WERI-Rb-1 (cell line): ENCODE measurements around the gene TSPAN17.

ENCODE experiments used
- DNase-seq: peaks from one replicate; pipeline ENCODE4 v3.0.0-alpha.2; 2020
- H3K27ac ChIP-seq: fragments of 250-450 bp; sonication (Bioruptor Pico); 2 replicates; pipeline ENCODE4 v1.5.1; 2020; ENCODE audit warnings: mild to moderate bottlenecking, moderate library complexity
- H3K27me3 ChIP-seq: fragments of 250-450 bp; sonication (Bioruptor Pico); 2 replicates; pipeline ENCODE4 v1.5.1; 2021; ENCODE audit warnings: mild to moderate bottlenecking, low read depth, moderate library complexity; ENCODE audit not compliant: insufficient read depth, severe bottlenecking
- H3K36me3 ChIP-seq: fragments of 250-450 bp; sonication (Bioruptor Pico); 2 replicates; pipeline ENCODE4 v1.5.1; 2020; ENCODE audit warnings: mild to moderate bottlenecking, moderate library complexity
- H3K4me3 ChIP-seq: 2 replicates; pipeline ENCODE4 v1.5.1; 2011; ENCODE audit warnings: low read depth, mild to moderate bottlenecking, control low read depth, low read length
- H3K9me3 ChIP-seq: fragments of 250-450 bp; sonication (Bioruptor Pico); 2 replicates; pipeline ENCODE4 v1.5.1; 2021; ENCODE audit warnings: mild to moderate bottlenecking, moderate library complexity; ENCODE audit not compliant: severe bottlenecking
- TF ChIP-seq, protein P1 (sequence below): IDR thresholded peaks from 2 replicates; pipeline ENCODE4 v1.5.1; 2011; ENCODE audit warnings: low read depth, mild to moderate bottlenecking, control low read depth, inconsistent platforms, low read length

The TSPAN17 gene

DNA sequence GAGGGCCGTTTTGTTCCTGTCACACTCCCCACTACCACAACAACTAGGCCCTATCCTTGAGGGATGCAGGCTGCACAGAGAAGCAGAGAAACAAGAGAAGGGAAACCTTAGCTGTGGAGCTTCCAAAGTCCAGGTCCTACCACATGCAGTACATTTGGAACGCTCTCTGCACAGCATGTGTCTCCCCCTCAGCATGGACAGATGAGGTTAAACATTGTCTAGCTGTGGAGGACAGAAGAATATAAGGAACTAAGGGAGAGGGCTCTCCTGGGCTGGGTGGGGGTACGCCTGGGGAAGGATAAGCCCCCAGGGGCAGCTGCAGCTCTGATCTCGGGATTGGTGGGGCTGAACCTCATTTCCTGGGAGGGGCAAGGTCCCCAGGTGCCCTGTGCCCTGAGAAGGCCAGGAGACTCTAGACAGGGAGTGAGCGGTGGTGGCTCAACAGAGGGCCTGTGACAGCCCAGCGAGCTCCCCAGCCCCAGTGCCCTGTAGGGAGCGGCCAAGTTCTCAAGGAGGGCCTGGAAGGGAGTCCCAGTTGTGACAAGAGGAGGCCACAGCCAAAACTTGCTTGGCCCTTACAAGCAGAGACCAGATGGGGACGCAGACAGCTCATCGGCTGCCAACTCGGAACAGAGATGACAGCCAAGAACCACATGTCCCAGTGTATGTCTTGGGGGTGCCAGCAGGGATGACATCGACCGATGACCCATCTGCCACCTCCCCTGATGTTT, 30.1 kb downstream of the TSPAN17 start:
- Histone ChIP-seq H3K27ac (no peak overlapping the region), H3K9me3 (no peaks in the 10 kb centered on the region), H3K27me3 (no peaks in the 10 kb centered on the region), H3K36me3 (no peaks in the 10 kb centered on the region), H3K4me3 (no peak overlapping the region)
- no peak for DNase-seq
- TF ChIP-seq, protein P1, sequence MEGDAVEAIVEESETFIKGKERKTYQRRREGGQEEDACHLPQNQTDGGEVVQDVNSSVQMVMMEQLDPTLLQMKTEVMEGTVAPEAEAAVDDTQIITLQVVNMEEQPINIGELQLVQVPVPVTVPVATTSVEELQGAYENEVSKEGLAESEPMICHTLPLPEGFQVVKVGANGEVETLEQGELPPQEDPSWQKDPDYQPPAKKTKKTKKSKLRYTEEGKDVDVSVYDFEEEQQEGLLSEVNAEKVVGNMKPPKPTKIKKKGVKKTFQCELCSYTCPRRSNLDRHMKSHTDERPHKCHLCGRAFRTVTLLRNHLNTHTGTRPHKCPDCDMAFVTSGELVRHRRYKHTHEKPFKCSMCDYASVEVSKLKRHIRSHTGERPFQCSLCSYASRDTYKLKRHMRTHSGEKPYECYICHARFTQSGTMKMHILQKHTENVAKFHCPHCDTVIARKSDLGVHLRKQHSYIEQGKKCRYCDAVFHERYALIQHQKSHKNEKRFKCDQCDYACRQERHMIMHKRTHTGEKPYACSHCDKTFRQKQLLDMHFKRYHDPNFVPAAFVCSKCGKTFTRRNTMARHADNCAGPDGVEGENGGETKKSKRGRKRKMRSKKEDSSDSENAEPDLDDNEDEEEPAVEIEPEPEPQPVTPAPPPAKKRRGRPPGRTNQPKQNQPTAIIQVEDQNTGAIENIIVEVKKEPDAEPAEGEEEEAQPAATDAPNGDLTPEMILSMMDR = no peak

DNA sequence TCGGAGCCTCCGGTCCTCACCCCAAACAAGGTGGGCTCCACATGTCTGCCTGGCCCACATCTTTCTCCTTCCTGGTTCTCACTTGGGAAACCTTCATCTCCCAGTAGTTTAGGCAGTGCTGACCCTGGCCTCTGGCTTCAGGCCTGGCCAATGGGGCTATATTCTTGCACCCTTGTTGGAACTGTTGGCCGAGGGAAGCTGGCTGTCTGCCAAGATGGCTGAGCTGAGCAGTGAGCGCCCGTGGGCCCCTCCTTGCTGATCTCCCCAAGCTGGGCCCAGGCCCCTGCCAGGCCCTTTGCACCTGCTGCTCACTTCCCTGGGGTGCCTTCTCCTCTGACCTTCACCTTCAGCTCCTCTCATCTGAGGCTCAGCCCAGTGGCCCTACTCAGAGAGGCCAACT, 31.3 kb downstream of the TSPAN17 start:
- no peaks in the 10 kb centered on the region for H3K9me3 ChIP-seq
- no peak overlapping the region for H3K27ac ChIP-seq
- no peaks in the 10 kb centered on the region for H3K27me3 ChIP-seq
- no peak for DNase-seq
- H3K36me3 ChIP-seq = no peaks in the 10 kb centered on the region
- H3K4me3 ChIP-seq = no peak overlapping the region
- TF ChIP-seq, protein P1 = no peak

DNA sequence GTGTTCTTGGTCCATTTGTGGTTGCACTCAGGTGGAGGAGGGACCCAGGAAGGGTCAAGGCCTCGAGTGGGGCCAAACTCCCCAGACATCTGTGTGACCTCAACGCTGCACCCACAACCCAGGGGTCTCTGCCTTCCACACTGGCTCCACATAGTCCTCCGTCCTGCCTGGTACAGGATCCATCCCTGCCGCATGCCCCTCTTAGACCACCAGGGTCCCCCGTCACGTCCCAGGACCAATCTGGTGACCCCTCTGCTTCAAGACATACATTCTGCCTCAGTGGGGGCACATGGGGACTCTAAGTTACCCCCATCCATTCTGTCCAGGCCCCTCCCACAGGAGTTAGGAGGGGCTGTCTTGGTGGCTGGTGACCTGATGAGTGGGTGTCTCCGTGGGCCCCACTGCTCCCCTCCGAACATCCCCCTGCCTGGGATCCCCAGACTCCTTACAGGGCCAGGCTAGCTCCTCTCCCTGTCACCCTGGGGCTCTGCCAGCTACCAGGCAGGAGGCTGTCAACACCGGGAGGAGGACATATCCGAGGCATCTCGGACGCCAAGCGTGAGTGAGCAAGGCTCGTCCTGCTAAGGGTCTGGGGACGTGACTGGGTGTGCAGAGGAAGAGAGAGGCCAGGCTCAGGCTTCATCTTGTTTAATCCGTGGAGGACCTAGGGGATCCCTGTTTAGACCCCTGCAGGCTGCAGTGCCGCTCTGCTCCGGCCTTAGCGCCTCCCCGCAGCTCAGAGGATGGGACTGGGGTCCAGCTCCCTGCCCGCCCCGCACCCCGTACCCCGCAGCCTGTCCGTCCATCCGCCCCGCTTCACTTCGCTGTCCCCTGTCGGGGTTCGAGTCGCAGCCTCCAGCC, 32.3 kb downstream of the TSPAN17 start:
- Histone ChIP-seq H3K4me3 (no peak overlapping the region), H3K36me3 (no peaks in the 10 kb centered on the region), H3K27ac (no peak overlapping the region), H3K9me3 (no peaks in the 10 kb centered on the region), H3K27me3 (no peaks in the 10 kb centered on the region)
- DNase-seq = no peak
- TF ChIP-seq, protein P1 = no peak

DNA sequence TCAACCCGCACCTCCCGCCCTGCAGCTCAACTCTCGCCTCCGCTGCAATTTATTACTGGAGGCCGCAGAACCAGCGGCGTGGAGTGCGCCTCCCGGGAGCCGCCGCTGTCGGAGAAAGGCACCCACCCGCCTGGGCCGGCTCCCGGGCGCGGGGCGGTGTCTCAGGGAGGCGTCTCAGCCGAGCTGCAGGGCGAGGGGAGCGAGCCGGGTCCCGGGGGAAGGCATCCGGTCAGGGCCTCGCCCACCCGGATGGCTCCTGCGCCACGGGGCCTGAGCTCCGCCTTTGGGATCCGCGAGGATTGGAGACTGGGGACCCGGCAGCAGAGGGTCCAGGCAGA, 32.9 kb downstream of the TSPAN17 start:
- no peaks in the 10 kb centered on the region for H3K27me3 ChIP-seq
- TF ChIP-seq, protein P1 = no peak
- no peaks in the 10 kb centered on the region for H3K9me3 ChIP-seq
- DNase-seq = no peak
- H3K36me3 ChIP-seq = no peaks in the 10 kb centered on the region
- no peak overlapping the region for H3K27ac ChIP-seq
- H3K4me3 ChIP-seq = no peak overlapping the region

DNA sequence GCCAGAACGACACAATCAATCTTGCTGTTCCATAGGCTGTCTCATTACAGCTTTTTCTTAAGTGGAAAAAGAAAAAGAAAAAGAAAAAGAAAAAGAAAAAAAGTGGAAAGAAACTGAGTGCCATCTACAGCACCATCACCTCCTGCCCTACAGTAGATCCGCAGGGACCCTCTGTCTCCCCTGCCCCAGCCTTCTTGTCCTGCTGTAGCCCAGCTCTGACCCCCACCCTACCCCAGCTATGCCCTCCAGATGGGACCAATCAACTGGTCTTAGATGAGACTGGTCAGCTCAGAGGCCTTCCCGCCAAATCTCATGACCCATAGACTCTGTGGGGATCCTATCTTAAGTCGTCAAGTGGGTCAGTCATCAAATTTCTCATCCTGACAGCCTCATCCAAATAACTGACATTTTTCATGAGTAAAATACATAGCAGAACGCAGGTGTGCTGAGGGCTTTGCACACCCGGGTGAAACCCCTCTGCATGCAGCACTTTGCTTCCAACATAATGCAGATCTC, 34.8 kb downstream of the TSPAN17 start:
- TF ChIP-seq, protein P1 = no peak
- Histone ChIP-seq H3K4me3 (no peak overlapping the region), H3K36me3 (no peaks in the 10 kb centered on the region), H3K9me3 (no peaks in the 10 kb centered on the region), H3K27me3 (no peaks in the 10 kb centered on the region), H3K27ac (no peak overlapping the region)
- no peak for DNase-seq
